Measurements from ENCODE around the gene RLN2. TPM values are rescaled to one million over a fixed set of nuclear protein-coding genes. Genes with fewer than 3 reads are reported as not detected.

Gene RLN2
- total RNA-seq, 2 donors from 2014 or later = not detected

- H3K36me3 ChIP-seq = no peaks in the 10 kb centered on the region
- no peaks in the 10 kb centered on the region for H3K27me3 ChIP-seq (replicated peaks; ENCODE audit: insufficient read depth)
- H3K27ac ChIP-seq = no peak overlapping the region
- no peak for ATAC-seq (ENCODE audit: insufficient number of reproducible peaks, low FRiP score, low read depth)
- TF ChIP-seq CTCF (IDR thresholded peaks at IDR 0.05) = no peak
- H3K4me1 ChIP-seq (ENCODE audit: control insufficient read depth in 1 of 2, low read depth in 2 of 2) = no peaks in the 10 kb centered on the region
- no peak overlapping the region for H3K4me3 ChIP-seq
- DNase-seq (ENCODE audit: low spot score) = no peak
- H3K9me3 ChIP-seq = no peaks in the 10 kb centered on the region
These were observed 18.3 kb downstream of the RLN2 start for GRCh38 chr9:5286262-5286661.

GRCh38 chr9:5278486-5278885 lies 26.0 kb downstream of the RLN2 start:
- Histone ChIP-seq H3K4me1 (ENCODE audit: control insufficient read depth in 1 of 2, low read depth in 2 of 2) (no peaks in the 10 kb centered on the region), H3K36me3 (no peaks in the 10 kb centered on the region), H3K9me3 (no peaks in the 10 kb centered on the region), H3K27ac (no peak overlapping the region), H3K27me3 (replicated peaks; ENCODE audit: insufficient read depth) (no peaks in the 10 kb centered on the region), H3K4me3 (no peak overlapping the region)
- TF ChIP-seq CTCF (IDR thresholded peaks at IDR 0.05) = no peak
- ATAC-seq (ENCODE audit: insufficient number of reproducible peaks, low FRiP score, low read depth) = no peak
- no peak for DNase-seq (ENCODE audit: low spot score)

GRCh38 chr9:5274770-5275169 lies 29.7 kb downstream of the RLN2 start:
- no peaks in the 10 kb centered on the region for H3K36me3 ChIP-seq
- no peaks in the 10 kb centered on the region for H3K9me3 ChIP-seq
- no peak for DNase-seq (ENCODE audit: low spot score)
- H3K27me3 ChIP-seq (replicated peaks; ENCODE audit: insufficient read depth) = no peaks in the 10 kb centered on the region
- no peaks in the 10 kb centered on the region for H3K4me1 ChIP-seq (ENCODE audit: control insufficient read depth in 1 of 2, low read depth in 2 of 2)
- ATAC-seq (ENCODE audit: insufficient number of reproducible peaks, low FRiP score, low read depth) = no peak
- TF ChIP-seq CTCF (IDR thresholded peaks at IDR 0.05) = no peak
- H3K27ac ChIP-seq = no peak overlapping the region
- H3K4me3 ChIP-seq = no peak overlapping the region

- no peaks in the 10 kb centered on the region for H3K27me3 ChIP-seq (replicated peaks; ENCODE audit: insufficient read depth)
- no peaks in the 10 kb centered on the region for H3K4me1 ChIP-seq (ENCODE audit: control insufficient read depth in 1 of 2, low read depth in 2 of 2)
- no peak for DNase-seq (ENCODE audit: low spot score)
- H3K36me3 ChIP-seq = no peaks in the 10 kb centered on the region
- H3K4me3 ChIP-seq = no peak overlapping the region
- H3K9me3 ChIP-seq = no peaks in the 10 kb centered on the region
- ATAC-seq (ENCODE audit: insufficient number of reproducible peaks, low FRiP score, low read depth) = no peak
- H3K27ac ChIP-seq = no peak overlapping the region
- TF ChIP-seq CTCF (IDR thresholded peaks at IDR 0.05) = no peak
These were observed 35.2 kb downstream of the RLN2 start for GRCh38 chr9:5269249-5269715.

GRCh38 chr9:5265939-5266338 lies 38.6 kb downstream of the RLN2 start:
- Histone ChIP-seq H3K36me3 (no peaks in the 10 kb centered on the region), H3K4me3 (no peak overlapping the region), H3K9me3 (no peaks in the 10 kb centered on the region), H3K4me1 (ENCODE audit: control insufficient read depth in 1 of 2, low read depth in 2 of 2) (no peaks in the 10 kb centered on the region), H3K27ac (no peak overlapping the region), H3K27me3 (replicated peaks; ENCODE audit: insufficient read depth) (no peaks in the 10 kb centered on the region)
- ATAC-seq (ENCODE audit: insufficient number of reproducible peaks, low FRiP score, low read depth) = no peak
- TF ChIP-seq CTCF (IDR thresholded peaks at IDR 0.05) = no peak
- DNase-seq (ENCODE audit: low spot score) = no peak
